Measurements from ENCODE around the gene TAS2R39. TPM values are rescaled to one million over a fixed set of nuclear protein-coding genes. Genes with fewer than 3 reads are reported as not detected.

The TAS2R39 gene
- total RNA-seq, 1 donor from 2014 or later = 8.2 TPM

- DNase-seq (ENCODE audit: low spot score) = no peak
Observed at GRCh38 chr7:143216151-143216550, 32.9 kb downstream of the TAS2R39 start.

- no peak for DNase-seq (ENCODE audit: low spot score)
Observed at GRCh38 chr7:143216686-143217085, 33.5 kb downstream of the TAS2R39 start.

- no peak for DNase-seq (ENCODE audit: low spot score)
Observed at GRCh38 chr7:143217806-143218205, 34.6 kb downstream of the TAS2R39 start.

- no peak for DNase-seq (ENCODE audit: low spot score)
Observed at GRCh38 chr7:143221286-143221685, 38.1 kb downstream of the TAS2R39 start.

- DNase-seq (ENCODE audit: low spot score) = no peak
Observed at GRCh38 chr7:143221737-143222136, 38.5 kb downstream of the TAS2R39 start, which contains the start of gene TAS2R40. Gene TAS2R40 (plus strand): TSS chr7:143222037. CDS start chr7:143222079, 42 bp downstream.

GRCh38 chr7:143222782-143223181 is 39.6 kb downstream of the TAS2R39 start:
- DNase-seq (ENCODE audit: low spot score) = no peak

- no peak for DNase-seq (ENCODE audit: low spot score)
Observed at GRCh38 chr7:143223784-143224183, 40.6 kb downstream of the TAS2R39 start.

- no peak for DNase-seq (ENCODE audit: low spot score)
Observed at GRCh38 chr7:143225047-143225446, 41.8 kb downstream of the TAS2R39 start.

GRCh38 chr7:143227806-143228205 is 44.6 kb downstream of the TAS2R39 start:
- no peak for DNase-seq (ENCODE audit: low spot score)

GRCh38 chr7:143229054-143229790 is 46.0 kb downstream of the TAS2R39 start:
- no peak for DNase-seq (ENCODE audit: low spot score)

GRCh38 chr7:143230602-143231457 is 47.6 kb downstream of the TAS2R39 start:
- no peak for DNase-seq (ENCODE audit: low spot score)

Other genes starting within 250 kb of the TAS2R39 start
- gene TRPV5, start 249.7 kb upstream of the TAS2R39 start, total RNA-seq (ENCODE audit: insufficient read depth, low replicate concordance) = 2.9 TPM
- gene LLCFC1, start 243.9 kb upstream of the TAS2R39 start, total RNA-seq (ENCODE audit: insufficient read depth, low replicate concordance) = not detected
- not detected for gene KEL, start 221.1 kb upstream of the TAS2R39 start, total RNA-seq (ENCODE audit: insufficient read depth, low replicate concordance)
- not detected for gene OR9A2, start 156.3 kb upstream of the TAS2R39 start, total RNA-seq (ENCODE audit: insufficient read depth, low replicate concordance)
- 1.7 TPM for gene OR6V1, start 131.1 kb upstream of the TAS2R39 start, total RNA-seq (ENCODE audit: insufficient read depth, low replicate concordance)
- not detected for gene PIP, start 51.3 kb upstream of the TAS2R39 start, total RNA-seq (ENCODE audit: insufficient read depth, low replicate concordance)
- gene TAS2R40, start 38.6 kb downstream of the TAS2R39 start, total RNA-seq (ENCODE audit: insufficient read depth, low replicate concordance) = 0.72 TPM
- 29.9 TPM for gene GSTK1, start 80.0 kb downstream of the TAS2R39 start, total RNA-seq (ENCODE audit: insufficient read depth, low replicate concordance)
- 0.72 TPM for gene TMEM139, start 101.5 kb downstream of the TAS2R39 start, total RNA-seq (ENCODE audit: insufficient read depth, low replicate concordance)
- gene CASP2, start 104.9 kb downstream of the TAS2R39 start, total RNA-seq (ENCODE audit: insufficient read depth, low replicate concordance) = 9.1 TPM
- not detected for gene CLCN1, start 132.7 kb downstream of the TAS2R39 start, total RNA-seq (ENCODE audit: insufficient read depth, low replicate concordance)
- gene FAM131B, start 179.3 kb downstream of the TAS2R39 start, total RNA-seq (ENCODE audit: insufficient read depth, low replicate concordance) = 7.2 TPM
- 42.1 TPM for gene ZYX, start 197.9 kb downstream of the TAS2R39 start, total RNA-seq (ENCODE audit: insufficient read depth, low replicate concordance)
- 0.48 TPM for gene EPHA1, start 225.4 kb downstream of the TAS2R39 start, total RNA-seq (ENCODE audit: insufficient read depth, low replicate concordance)